Peyer's patch (tissue), 4 donors: ENCODE results near the gene LTO1.

Experiments used
- POLR2A ChIP-seq, 2 donors: fragments of 450-650 bp; IDR thresholded peaks; one replicate each; pipeline ENCODE4 v1.5.1; 2017; ENCODE audit warnings: antibody characterized with exemption in 2 of 2, mild to moderate bottlenecking in 2 of 2, moderate library complexity in 2 of 2
- TF ChIP-seq, protein P1 (sequence below), 6 experiments: fragments of 450-650 bp in 4 of 6; fragments of 200-600 bp in 2 of 6; sonication (generic) in 1 of 6; IDR thresholded peaks; one replicate each; pipeline ENCODE4 v1.5.1; 2017 to 2019; ENCODE audit warnings: antibody characterized with exemption in 6 of 6, mild to moderate bottlenecking in 3 of 6, moderate library complexity in 1 of 6

DNA sequence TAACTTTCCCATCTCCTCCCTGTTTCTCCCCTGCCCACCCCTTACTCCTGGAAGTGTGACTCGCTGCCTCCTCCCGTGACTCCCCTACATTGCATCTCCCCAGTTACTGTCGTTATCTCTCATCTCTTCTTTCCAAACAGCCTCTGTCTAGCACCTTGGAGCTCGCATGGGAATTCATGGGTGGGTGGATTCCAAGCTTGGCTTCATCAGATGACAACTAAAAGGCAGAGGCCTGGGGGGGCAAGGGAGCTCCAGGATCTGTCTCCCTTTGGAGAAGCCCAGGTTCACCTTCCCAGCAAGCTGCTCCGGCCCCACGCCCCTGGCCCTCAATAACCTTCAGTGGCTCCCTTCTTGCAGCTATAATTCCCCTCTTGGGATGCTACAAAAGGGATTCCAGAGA, 41.1 kb downstream of the LTO1 start:
- TF ChIP-seq, protein P1, sequence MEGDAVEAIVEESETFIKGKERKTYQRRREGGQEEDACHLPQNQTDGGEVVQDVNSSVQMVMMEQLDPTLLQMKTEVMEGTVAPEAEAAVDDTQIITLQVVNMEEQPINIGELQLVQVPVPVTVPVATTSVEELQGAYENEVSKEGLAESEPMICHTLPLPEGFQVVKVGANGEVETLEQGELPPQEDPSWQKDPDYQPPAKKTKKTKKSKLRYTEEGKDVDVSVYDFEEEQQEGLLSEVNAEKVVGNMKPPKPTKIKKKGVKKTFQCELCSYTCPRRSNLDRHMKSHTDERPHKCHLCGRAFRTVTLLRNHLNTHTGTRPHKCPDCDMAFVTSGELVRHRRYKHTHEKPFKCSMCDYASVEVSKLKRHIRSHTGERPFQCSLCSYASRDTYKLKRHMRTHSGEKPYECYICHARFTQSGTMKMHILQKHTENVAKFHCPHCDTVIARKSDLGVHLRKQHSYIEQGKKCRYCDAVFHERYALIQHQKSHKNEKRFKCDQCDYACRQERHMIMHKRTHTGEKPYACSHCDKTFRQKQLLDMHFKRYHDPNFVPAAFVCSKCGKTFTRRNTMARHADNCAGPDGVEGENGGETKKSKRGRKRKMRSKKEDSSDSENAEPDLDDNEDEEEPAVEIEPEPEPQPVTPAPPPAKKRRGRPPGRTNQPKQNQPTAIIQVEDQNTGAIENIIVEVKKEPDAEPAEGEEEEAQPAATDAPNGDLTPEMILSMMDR (IDR thresholded peaks at IDR 0.05): no peak
- TF ChIP-seq POLR2A (IDR thresholded peaks at IDR 0.05): no peak
